ENCODE results near the gene H1-8.
"Not testable (repeated sequence)": the region's sequence is repeated elsewhere in the genome, so short reads cannot be mapped to it uniquely, and the experiment has no call there.

The H1-8 gene

DNA sequence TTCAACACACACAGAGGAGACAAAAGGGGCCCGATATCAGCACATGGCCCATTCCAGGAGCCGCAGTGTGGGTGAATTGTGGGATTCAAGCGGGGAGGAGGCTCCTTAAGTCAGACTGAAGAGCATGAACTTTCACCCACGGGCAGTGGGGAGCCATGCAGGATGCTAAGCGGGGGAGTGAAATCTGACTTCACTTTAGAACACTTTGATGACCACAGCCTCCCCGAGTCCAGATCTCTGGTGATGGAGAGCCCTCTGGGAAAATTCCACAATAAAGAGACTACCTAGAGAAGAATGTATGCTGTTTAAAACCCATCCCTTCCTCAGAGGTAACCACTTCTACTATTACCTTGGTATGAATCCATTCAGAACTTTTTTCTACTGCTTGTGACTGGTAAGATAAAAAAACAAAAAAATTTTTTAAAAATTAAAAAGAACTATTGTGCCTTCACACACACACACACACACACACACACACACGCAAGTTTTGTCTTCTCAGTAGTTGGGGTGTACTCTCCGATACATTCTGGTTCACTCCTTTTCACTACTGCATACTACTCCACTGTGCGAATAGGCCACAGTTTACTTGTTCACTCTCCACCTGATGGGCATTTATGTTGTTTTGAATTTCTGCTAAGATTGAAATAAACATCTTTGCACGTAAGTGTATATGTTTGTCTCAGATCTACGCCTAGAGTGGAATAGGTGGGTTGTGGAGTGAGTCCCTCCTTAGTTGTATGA is 2.0 kb upstream of the H1-8 start:
- no peak for TF ChIP-seq CTCF (IDR thresholded peaks at IDR 0.05; ENCODE audit: low read depth, low read length, missing control alignments)
- DNase-seq (ENCODE audit: low read depth), result no peak
- in situ Hi-C loops (cut with HindIII; ENCODE audit: low sequenced_read_pairs), result no loop called here
- H3K4me3 ChIP-seq (ENCODE audit: low read depth, low read length), result no peak overlapping the region

DNA sequence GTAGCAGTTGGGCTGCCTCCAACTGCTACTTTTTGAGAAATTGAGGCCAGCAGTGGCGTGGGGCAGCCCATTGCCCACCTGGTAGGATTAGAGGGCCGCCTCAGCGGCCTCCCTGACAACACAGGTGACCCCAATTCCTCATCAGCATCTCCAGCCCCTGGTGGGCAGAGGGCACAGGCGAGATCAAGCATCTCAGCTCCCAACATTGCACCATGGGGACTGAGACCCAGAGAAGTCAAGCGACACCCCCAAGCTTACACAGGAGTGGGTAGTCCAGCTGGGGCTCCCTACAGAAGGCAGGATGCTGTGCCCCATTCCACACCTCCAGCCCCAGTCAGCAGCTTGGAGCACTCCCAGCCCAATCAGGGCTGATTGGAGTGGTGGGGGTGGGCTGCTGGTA is 228 bp upstream of the H1-8 start:
- no peak for DNase-seq (ENCODE audit: low read depth)
- TF ChIP-seq CTCF (IDR thresholded peaks at IDR 0.05; ENCODE audit: low read depth, low read length, missing control alignments), result no peak
- in situ Hi-C loops (cut with HindIII; ENCODE audit: low sequenced_read_pairs), result no loop called here
- H3K4me3 ChIP-seq (ENCODE audit: low read depth, low read length), result no peak overlapping the region

- in situ Hi-C loops (cut with HindIII; ENCODE audit: low sequenced_read_pairs), result no loop called here
- DNase-seq (ENCODE audit: low read depth), result no peak
- H3K4me3 ChIP-seq (ENCODE audit: low read depth, low read length), result no peak overlapping the region
- no peak for TF ChIP-seq CTCF (IDR thresholded peaks at IDR 0.05; ENCODE audit: low read depth, low read length, missing control alignments)
Measured at GRCh38 chr3:129543999-129544398, 1.0 kb downstream of the H1-8 start.

- in situ Hi-C loops (cut with HindIII; ENCODE audit: low sequenced_read_pairs); H3K4me3 ChIP-seq (ENCODE audit: low read depth, low read length); DNase-seq (ENCODE audit: low read depth): not testable (repeated sequence)
Measured at GRCh38 chr3:129545951-129546350, 3.0 kb downstream of the H1-8 start.

GRCh38 chr3:129547241-129547640 is 4.3 kb downstream of the H1-8 start:
- no peak for TF ChIP-seq CTCF (IDR thresholded peaks at IDR 0.05; ENCODE audit: low read depth, low read length, missing control alignments)
- no peak overlapping the region for H3K4me3 ChIP-seq (ENCODE audit: low read depth, low read length)
- in situ Hi-C loops (cut with HindIII; ENCODE audit: low sequenced_read_pairs), result no loop called here
- no peak for DNase-seq (ENCODE audit: low read depth)

- no peak overlapping the region for H3K4me3 ChIP-seq (ENCODE audit: low read depth, low read length)
- no peak for TF ChIP-seq CTCF (IDR thresholded peaks at IDR 0.05; ENCODE audit: low read depth, low read length, missing control alignments)
- no peak for DNase-seq (ENCODE audit: low read depth)
- in situ Hi-C loops (cut with HindIII; ENCODE audit: low sequenced_read_pairs), result no loop called here
Measured at GRCh38 chr3:129548104-129548965, 5.4 kb downstream of the H1-8 start.
